Adrenal gland (tissue), 5 donors: Measurements from ENCODE around the gene MTR.
"Not testable (repeated sequence)": the region's sequence is repeated elsewhere in the genome, so short reads cannot be mapped to it uniquely, and the experiment has no call there.

Source experiments
- CTCF ChIP-seq, 6 experiments: fragments of 450-650 bp in 4 of 6; fragments of 200-600 bp in 2 of 6; sonication (generic) in 1 of 6; IDR thresholded peaks; 1 replicate in 5 of 6; 2 replicates in 1 of 6; pipeline versions ENCODE4 v1.5.1 to v1.8.0; 2016 to 2021; ENCODE audit warnings: antibody characterized with exemption in 6 of 6, mild to moderate bottlenecking in 2 of 6, moderate library complexity in 1 of 6
- POLR2A ChIP-seq, 2 donors: fragments of 450-650 bp; IDR thresholded peaks; one replicate each; pipeline ENCODE4 v1.6.1; 2017; ENCODE audit warnings: antibody characterized with exemption in 2 of 2, mild to moderate bottlenecking in 2 of 2, moderate library complexity in 1 of 2
- donor health status: DM: no; HTN: no; CAD: no.

DNA sequence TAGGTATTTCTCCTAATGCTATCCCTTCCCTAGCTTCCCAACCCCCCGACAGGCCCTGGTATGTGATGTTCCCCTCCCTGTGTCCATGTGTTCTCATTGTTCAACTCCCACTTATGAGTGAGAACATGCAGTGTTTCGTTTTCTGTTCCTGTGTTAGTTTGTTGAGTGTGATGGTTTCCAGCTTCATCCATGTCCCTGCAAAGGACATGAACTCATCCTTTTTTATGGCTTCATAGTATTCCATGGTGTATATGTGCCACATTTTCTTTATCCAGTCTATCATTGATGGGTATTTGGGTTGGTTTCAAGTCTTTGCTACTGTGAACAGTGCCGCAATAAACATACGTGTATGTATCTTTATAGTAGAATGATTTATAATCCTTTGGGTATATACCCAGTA lies 61.6 kb downstream of the MTR start:
- not testable (repeated sequence) for TF ChIP-seq CTCF, POLR2A (IDR thresholded peaks at IDR 0.05)
